ENCODE measurements around the gene HDHD5.

HDHD5 gene

DNA sequence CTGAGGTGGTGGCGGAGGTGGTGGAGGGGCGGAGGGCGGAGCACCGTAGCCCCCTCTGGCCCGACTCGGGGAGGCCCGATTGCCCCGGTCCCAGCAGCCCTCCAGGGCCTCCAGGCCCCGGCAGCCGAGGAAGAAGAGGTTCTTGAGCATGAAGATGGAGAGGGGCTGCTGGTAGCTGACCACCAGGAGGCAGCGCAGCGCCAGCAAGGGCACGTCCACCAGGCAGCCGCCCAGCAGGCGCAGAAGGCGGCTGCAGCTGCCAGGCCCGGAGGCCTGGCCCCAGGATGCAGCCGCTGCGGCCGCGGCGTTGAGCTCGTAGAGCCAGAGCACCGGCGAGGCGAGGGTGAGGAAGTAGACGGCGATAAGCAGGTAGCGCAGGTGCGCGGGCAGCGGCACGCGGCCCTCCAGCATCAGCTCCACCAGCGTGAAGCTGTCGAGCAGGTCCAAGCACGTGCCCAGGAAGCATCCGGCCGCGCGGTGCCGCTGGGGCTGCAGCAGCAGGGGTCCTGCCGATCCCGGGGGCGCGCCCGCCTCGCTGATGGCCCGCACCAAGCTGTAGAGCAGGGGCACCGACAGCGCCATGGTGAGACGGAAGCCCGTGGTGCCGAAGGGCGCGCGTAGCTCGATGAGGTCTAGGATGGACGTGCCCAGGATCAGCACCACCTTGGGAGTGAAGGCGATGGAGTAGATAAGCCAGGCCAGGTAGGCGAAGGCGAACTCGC is 39.4 kb downstream of the HDHD5 start:
- no peak for DNase-seq

DNA sequence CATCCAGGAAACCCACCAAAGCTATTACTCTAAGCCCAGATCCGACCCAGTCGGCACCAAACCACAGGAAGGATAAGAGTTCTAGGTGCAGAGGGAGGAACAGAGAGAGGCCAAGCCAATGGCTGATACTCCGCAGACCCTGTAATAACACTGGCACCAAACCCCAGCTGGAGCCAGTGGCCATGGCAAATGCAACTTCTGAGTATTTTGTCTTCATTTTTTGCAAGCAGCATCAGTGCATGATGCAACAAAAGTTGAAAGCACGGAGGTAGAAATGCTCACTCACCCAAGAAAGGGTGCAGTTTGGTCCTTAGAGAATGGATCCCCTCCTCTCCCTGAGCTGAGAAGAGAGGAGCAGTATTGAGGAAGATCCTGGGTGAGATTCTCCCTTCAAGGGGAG is 40.7 kb downstream of the HDHD5 start:
- DNase-seq: no peak

DNA sequence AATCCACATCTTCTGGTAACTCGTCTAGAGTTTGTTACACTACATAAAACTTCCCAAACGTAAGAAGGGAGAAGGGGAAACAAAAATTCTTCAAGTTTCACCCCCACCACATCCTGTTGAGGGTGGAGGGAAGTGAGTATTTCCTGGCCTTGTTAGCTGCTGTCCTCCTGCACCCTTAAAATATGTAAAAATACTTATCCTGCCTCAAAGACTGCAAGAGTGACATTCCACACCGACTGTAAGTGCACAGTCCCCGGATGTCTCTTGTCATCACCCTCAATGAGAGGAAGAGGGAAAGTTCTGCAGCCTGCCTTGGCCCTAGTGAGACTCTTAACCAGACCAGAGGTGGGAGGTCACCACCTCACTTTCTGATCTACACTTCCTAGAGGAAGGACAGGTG is 41.2 kb downstream of the HDHD5 start:
- no peak for DNase-seq

DNA sequence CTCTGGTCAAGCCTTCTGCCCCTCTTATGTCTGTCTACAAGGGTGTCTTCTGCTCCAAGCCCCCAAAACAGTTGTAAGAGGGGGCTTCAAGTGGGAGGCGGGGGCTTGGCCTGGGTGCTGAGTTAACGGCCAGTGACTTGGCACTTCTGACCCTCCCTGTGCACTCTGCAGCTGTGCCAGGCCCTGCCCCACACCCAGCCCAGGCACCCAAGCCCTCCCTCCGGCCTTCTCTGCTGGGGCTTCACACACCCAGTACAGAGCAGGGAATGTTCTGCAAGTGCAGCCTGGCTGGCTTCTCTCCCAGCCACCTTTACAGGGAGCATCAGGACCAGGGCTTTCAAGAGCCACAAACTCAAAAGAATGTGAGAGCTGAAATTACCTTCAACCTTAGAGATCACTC is 41.7 kb downstream of the HDHD5 start:
- no peak for DNase-seq

DNA sequence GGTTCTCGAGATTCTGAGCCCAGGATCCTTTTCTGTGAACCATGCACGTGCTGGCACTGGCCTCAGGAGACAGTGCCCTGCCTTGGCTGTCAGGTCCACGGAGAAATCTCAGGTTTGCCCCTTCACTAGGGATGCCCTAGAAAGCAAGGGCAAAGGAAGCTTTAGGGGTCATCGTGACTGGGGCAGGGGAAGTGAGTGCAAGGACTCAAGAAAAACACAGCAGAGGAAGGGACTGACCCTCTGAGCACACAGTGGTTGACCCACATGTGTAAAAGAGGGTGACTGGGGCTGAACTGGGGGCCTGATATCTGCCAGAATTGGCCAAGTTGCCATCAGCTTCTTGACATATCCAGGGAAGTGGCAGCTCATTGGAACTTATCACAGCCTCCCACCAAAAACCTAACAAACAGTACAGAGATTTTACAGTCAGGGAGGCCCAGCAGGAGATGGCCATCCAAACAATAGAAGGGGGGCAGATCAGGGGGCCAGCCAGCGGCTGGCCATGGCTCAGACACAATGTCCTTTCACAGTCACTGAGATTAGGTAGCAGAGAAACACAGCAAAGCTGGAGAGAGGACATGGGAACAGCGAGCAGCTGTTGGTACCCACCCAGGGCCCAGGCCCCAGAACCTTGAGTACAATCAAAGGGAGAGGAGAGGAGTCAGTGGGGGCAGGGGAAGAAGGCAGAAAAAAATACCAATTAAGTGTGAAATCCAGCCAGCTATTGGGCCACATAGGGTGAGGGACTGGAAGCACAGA is 42.3 kb downstream of the HDHD5 start:
- no peak for DNase-seq

DNA sequence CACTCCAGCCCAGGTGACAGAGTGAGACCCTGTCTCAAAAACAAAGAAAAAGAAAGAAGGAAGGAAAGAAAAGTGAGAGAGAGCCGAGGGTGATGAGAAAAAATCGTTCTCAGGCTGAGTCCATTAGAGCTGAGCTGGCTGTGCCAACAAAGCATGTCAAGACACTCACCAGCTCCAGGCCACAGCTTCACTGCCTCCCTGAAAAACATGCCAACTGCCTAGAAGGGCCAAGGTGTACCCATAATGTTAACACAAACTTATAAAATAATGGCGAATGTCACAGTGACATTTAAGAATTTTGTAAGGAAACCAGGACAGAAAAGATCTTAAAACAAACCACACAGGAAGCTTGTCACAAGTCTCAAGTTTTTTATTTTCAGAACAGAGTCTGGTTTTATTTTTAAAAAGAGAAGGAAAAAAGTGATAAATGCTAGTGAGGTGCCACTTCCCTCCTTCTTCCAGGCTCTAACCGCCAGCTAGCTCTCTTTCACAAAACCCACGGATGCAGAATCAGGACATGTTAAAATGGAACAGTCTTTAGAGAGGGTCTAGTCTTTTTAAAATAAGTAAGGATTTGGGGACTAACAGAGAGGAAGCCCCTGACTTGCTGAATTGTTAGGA is 43.0 kb downstream of the HDHD5 start:
- DNase-seq: no peak

DNA sequence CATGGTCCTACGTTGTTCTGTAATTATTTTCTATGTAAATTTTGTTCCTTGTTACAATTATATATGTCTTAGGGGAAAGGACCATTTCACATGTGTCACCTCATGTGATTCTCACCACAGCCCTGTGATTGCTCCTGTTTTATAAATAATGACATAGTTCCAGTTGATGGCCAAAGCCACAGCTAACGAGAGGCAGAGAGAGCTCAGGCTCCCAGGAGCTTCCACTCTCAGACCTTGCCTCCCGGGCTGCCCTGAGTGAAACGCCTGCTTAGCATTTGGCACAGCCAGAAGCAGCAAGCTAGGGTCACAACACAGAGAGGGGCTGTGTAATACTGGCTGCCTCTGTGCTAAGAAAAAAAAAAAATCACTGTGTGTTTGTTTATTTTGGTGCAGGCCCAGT is 43.8 kb downstream of the HDHD5 start:
- no peak for DNase-seq

DNA sequence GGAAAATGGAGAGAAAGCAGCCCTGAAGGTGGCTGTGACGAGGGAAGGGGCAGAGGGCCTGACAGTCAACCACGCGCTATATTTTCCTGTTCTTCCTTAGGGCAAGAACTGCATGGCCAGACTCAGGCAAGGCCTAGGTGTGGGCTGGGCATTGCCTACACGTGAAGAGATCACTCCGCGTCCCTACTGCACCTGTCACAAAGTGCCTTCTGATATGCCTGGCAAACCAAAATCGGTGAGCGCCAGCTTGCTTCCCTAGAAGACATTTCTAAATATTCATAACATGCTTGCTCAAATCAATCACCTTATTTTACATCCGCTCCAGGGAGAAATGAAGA is 44.2 kb downstream of the HDHD5 start:
- DNase-seq: no peak

DNA sequence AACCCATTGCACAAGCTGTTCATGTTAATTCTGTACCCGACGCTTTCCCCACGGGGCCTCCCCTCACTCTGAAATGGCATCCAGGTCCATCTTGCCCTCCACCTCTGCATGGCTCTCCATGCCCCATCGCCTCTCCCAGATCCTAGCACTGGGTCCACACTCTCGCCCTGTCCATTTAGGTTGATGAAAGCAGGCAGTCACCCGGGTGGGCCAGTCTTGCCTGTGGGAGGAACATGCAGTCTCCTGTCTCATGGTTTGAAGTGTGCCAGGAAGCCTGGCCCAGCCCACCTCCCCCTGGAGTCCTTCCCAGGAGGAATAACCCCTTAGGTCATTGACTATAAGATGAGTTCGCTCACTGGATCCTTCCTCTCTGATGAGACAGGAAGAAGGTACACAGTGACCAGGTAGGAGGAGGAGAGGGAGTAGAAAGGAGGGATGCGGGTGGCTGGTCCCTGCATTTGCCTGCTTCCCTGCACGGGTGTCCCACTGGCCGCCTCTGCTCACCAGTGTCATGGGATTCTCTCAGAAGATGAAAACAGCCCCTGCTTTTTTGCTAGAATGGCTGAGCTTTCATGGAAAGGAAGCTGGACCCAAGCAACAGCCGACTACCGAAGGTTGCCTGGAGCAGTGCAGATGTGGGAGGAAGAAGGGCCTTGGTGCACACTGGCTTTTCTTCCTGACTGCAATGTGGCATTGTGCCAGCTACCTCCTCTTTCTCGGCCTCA is 44.7 kb downstream of the HDHD5 start:
- DNase-seq: no peak

DNA sequence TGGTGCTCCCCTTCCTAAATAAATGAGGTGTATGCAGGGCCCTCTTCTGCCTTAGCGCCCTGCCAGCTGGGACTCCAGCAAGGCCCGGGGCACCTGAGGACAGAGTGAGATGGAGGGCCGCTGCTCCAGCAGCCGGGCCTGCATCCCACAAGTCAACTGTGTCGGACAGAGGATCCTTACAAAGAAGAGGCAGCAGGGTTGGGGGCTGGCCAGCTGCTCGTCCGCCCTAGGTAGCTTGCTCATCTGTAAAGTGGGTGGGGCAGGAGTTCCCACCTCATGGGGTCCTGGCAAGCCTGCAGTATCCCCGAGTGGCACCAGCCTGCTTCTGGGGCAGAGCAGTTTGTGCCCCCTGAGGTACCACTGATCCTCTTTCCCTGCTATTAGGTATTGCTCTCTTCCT is 45.5 kb downstream of the HDHD5 start:
- no peak for DNase-seq

DNA sequence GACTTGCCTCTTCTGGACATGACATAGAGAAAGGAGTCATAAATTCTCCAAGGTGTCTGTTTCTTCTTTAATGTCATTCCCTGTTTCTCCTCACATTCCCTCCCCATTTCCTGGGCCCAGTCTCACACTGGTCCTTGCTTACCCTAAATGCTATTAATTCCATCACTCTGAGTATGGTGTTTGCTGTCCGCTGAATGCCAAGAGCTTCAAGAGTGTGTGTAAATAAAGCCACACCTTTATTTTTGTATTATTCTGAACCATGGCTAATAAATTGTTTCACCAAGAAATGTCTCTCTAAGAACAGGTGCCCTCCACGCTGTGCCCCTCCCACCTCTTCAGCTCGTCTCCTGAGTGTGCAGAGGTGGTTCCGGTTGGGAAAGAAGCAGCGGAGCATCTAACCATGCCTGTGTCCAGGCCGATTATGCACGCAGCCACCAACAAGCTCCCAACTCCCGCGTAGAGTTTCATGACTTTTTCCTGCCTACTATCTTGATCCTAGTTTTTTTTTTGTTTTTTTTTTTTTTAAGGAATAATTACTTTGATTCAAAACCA is 46.5 kb downstream of the HDHD5 start:
- DNase-seq: no peak

DNA sequence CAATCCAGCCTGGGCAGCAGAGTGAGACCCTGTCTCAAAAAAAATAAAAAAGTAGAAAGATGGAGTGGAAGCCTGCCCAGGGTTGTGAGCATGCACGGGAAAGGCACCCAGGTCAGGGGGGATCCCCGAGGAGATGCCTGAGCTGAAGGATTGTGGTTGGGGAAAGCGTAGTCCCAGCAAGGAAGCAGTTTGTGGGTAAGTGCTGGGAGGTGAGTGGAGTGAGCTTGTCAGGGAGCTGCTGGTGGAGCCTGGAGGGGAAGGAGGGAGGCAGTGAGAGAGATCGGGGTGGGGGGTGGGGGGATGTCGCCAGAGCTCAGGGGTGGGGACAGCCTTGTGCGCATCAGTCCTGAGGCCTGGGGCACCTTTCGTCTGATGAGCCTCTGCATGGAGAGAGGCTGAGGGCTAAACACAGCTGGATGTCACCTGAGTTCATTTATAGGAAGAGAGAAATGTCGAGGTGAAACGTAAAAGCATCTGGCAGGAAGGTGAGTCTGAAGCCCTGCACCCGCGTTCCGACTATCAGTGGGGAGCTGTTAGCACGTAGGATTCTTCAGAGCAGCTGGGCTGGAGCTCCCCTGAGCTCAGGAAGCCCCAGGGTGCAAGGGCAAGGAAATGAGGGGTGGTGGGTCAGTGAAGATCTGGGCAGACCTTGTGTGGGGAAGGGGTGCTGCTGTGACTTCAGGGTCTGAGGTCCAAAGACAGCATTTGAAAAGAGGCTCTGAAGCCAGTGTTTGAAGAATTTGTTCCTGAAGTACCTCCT is 48.1 kb downstream of the HDHD5 start:
- no peak for DNase-seq

DNA sequence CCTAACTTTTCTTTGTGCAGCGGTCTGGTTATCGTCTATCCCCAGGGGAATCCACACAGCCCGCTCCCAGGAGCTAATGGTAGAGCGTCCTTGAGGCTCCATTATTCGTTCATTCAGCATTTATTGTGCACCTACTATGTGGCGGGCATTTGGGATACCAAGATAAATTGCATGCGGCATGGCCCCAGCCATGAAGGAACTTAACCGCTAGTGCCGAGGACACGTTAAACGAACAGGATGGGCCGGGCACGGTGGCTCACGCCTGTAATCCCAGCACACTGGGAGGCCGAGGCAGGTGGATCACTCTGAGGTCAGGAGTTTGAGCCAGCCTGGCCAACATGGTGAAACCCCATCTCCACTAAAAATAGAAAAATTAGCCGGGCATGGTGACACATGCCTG is 49.1 kb downstream of the HDHD5 start:
- DNase-seq: no peak

DNA sequence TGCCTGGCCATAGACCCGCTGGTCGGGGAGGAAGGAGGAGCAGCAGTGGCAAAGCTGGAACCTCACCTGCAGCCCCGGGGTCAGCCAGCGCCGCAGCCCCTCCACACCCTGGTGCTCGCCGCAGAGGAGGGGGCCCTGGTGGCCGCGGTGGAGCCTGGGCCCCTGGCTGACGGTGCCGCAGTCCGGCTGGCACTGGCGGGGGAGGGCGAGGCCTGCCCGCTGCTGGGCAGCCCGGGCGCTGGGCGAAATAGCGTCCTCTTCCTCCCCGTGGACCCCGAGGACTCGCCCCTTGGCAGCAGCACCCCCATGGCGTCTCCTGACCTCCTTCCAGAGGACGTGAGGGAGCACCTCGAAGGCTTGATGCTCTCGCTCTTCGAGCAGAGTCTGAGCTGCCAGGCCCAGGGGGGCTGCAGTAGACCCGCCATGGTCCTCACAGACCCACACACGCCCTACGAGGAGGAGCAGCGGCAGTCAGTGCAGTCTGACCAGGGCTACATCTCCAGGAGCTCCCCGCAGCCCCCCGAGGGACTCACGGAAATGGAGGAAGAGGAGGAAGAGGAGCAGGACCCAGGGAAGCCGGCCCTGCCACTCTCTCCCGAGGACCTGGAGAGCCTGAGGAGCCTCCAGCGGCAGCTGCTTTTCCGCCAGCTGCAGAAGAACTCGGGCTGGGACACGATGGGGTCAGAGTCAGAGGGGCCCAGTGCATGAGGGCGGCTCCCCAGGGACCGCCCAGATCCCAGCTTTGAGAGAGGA is 49.8 kb downstream of the HDHD5 start:
- DNase-seq: no peak

DNA sequence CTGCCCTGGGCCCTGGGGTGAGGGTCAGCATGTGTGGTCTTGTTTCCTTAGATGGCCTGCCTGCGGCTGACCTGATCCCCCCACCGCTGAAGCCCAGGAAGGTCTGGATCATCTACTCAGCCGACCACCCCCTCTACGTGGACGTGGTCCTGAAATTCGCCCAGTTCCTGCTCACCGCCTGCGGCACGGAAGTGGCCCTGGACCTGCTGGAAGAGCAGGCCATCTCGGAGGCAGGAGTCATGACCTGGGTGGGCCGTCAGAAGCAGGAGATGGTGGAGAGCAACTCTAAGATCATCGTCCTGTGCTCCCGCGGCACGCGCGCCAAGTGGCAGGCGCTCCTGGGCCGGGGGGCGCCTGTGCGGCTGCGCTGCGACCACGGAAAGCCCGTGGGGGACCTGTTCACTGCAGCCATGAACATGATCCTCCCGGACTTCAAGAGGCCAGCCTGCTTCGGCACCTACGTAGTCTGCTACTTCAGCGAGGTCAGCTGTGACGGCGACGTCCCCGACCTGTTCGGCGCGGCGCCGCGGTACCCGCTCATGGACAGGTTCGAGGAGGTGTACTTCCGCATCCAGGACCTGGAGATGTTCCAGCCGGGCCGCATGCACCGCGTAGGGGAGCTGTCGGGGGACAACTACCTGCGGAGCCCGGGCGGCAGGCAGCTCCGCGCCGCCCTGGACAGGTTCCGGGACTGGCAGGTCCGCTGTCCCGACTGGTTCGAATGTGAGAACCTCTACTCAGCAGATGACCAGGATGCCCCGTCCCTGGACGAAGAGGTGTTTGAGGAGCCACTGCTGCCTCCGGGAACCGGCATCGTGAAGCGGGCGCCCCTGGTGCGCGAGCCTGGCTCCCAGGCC is 50.6 kb downstream of the HDHD5 start:
- DNase-seq: no peak

DNA sequence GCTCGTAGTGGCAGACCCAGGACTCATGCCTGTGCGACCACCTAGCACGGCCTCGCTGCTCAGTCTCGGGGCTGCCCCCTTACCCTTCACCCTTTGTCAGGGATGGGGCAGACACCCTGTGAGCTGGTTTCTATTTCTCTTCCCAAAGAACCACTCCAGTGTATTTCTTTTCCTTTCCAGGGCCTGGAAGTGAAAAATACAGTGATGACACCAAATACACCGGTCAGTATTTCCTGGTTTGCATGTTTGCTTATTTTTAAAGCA is 51.6 kb downstream of the HDHD5 start:
- no peak for DNase-seq

DNA sequence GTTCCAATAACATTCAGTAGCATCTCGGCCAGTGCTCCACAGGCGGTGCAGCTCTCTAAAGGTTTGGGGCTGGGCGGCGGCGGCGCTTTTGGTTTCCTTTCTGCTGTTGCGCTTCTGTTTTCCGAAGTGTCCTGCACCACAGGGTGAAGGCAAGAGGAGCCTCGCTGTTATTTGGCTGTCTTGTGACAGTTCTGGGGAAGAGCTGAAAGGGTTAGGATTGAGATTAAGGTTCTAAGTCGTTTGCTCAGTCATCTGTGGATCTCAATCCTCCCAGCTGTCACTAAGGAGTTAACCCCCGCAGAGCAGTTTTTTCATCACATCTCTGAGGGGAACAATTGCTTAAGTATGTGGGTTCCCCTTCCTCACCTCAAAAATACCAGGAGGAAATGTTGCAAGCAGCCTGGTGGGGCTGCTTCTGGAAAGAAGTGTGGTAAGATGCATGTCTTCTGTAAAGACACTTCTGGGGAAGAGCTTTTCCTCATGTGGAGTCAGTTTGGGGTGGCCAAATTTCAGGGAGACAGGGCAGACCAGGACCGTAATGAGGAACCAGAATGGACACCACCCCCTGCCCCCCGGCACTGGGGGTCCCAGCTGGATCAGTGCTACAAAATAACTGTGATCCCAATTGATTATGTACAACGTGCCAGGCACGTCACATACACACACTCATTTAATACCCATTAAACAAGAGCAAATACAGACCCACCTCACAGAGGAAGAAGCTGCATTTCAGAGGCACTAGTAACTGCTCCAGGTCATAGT is 52.1 kb downstream of the HDHD5 start:
- DNase-seq: no peak

DNA sequence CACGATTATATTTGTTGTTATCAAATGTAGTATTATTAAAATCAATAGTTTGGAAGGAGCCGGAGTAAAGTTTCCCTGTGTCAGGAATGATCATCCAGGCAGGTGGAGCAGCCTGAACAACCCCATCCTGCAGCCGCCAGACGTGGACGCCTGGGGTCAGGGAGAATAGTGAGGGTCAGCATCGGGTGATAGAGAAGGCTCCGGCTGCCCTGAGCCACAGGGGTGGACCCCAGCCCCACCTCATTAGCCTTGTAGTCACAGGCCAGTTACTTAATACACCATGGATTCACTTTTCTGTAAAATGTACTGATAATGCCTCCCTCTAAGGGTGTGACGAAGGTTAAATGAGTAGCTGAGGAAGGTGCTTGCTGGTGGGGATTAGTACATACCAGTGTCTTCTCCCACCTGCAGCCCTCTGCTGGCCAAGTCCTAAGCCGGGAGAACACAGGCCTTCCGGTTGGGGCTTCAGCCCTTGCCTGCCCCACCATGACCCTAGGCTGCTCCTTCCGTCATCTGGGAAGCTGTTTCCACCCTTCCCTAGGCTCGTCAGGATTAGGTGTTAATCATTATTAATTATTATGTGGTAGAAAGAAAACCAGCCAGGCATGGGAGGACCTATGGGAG is 52.8 kb downstream of the HDHD5 start:
- no peak for DNase-seq

Measured in femur (tissue), 1 donor.